Fibroblast of skin of right quadriceps (primary cell): ENCODE results near the gene NDUFAF8.
"Not testable (repeated sequence)": the region's sequence is repeated elsewhere in the genome, so short reads cannot be mapped to it uniquely, and the experiment has no call there.

Experiments used
- DNase-seq: peaks from one replicate; pipeline ENCODE4 v3.0.0-alpha.2; 2013

The NDUFAF8 gene

DNA sequence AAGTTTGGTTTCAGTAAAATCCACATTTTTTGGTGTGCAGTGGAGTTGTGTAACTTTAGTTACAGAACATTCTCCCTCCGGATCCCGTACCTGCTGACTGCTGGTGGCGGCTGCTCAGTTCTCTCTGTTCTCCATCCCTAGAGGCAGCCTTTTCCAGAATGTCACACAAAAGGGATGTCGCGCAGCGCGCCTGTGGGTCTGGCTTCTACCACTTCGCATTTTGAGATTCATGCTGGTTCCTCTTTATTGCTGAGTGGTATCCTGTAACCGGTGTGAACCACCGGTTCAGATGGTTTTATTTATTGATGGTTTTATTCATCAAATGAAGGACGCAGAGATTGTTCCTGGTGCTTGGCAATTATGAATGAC is 15.4 kb upstream of the NDUFAF8 start:
- no peak for DNase-seq

- not testable (repeated sequence) for DNase-seq
These were observed 11.5 kb upstream of the NDUFAF8 start for GRCh38 chr17:81227630-81228029.

GRCh38 chr17:81228420-81228819 is 10.7 kb upstream of the NDUFAF8 start:
- no peak for DNase-seq

DNA sequence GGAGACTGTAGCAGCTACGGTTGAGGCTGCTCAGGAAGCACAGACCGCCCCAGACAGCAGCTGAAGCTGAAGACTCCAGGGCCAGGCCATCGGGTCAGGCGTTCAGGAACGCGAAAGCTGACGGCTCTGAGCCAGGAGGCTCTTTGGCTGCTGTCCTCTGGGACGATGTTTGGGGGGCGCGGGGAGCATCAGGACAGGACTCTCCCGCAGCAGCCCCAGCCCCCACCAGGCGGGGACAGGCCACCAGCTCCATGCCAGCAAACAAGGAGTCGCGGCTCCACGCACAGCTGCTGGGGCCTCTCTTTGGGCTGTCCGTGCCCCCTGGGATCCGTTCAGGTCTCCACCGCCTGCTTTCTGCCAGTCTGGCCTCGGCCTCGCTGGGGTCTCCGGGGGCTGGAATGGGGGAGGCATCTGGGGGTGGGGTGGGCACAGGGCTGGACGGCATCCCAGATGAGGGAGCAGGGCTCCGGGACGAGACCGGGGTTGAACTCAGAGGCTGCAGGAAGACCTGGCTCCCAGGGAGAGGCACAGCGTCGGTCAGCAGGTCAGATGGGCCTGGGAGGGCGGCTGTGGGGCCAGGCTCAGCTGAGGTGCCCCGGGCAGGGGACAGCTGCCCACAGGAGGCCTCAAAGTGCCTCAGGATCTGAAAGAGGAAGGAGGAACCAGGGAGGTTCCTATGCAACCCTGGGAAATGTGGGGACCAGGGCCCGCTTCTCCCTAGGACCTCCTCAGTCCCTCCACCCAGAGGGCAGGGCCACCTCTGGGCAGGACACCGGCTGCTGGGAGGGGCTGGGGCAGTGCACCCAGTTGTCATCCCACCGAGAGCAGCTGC is 10.1 kb upstream of the NDUFAF8 start:
- DNase-seq, result no peak

GRCh38 chr17:81229666-81229920 is 9.5 kb upstream of the NDUFAF8 start:
- no peak for DNase-seq

- no peak for DNase-seq
These were observed 8.9 kb upstream of the NDUFAF8 start for GRCh38 chr17:81230043-81230820.

- no peak for DNase-seq
These were observed 7.9 kb upstream of the NDUFAF8 start for GRCh38 chr17:81231121-81231645.

- DNase-seq, result no peak
These were observed 7.1 kb upstream of the NDUFAF8 start for GRCh38 chr17:81231766-81232581.

DNA sequence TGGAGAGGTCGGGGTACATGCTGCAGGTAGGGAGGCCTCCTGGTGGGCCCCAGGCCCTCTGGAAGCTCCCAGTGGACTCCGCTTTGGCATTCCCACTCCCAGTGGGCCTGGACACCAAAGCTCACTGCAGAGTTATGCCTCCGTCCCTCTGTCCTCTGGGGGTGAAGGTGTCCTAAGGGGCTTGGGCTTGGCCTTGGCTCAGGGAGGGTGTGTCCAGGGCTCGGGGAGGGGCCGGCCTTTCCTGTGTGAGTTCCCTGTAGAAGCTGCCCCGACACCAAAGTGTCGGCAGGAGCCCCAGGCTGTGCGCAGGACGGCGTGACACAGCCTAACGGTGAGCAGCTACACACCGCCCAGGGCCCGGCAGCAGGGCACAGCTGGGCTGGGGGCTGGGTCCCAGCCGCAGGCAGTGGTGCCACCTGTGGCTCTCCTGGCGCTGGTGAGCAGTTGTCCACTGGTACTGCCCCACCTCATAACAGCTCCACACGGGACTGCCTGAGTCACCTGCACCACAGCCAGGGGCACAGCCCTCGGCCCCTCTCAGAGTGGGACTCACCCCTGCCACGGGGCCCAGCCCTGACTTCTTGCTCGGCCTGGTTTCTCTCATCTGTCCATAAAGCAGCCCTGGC is 6.4 kb upstream of the NDUFAF8 start:
- DNase-seq, result no peak

DNA sequence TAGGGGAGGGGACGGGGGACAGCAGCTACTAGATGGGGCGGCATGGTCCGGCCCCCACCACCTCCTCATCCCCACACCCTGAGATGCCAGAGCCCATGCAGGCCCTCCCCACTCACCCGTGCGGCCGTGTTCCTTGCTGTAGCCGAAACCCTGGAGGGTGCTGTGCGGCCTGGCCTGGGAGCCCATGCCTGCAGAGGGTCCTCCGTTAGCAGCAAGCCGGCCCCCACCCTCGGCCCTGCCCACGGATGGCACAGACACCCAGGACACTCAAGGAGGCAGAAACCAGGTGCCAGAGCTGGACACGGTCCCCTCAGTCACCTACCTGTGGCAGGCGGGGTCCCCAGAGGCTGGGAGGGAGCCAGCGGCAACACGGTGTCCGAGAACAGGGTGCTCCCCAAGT is 5.8 kb upstream of the NDUFAF8 start:
- no peak for DNase-seq

DNA sequence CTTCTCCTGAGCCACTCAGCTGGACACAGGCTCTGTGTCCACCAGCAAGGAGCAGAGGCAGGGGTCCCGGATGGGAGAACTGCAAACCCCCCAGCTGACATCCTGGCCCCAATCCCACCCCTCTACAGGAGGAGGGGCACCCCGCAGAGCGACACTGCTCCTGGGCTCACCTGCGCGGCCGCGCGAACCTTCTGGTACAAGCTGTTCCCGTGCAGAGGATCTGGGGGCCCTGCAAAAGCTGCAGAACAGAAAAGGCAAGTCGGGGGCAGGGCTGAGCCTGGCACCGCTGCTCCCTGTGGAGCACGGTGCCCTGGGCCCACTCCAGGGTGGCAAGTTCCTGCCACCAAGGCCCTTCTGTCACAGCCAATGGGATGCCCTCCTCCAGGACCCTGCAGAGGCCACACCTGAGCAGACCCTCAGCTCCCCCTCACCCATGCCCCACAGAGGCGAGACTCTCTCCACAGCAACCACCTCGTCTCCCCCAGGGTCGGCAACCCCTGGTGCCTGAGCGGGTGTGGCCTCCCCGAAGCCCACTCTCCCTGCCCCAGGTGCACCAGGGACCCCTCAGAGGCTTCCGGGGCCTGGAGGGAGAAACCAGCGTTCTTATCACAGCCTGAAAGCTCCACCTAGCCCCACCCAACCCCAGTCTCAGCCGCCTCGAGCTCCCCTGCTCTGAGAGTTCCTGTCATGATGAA is 5.2 kb upstream of the NDUFAF8 start:
- no peak for DNase-seq

GRCh38 chr17:81234506-81234855 is 4.6 kb upstream of the NDUFAF8 start:
- DNase-seq, result no peak

- no peak for DNase-seq
These were observed 3.9 kb upstream of the NDUFAF8 start for GRCh38 chr17:81234940-81235821.

DNA sequence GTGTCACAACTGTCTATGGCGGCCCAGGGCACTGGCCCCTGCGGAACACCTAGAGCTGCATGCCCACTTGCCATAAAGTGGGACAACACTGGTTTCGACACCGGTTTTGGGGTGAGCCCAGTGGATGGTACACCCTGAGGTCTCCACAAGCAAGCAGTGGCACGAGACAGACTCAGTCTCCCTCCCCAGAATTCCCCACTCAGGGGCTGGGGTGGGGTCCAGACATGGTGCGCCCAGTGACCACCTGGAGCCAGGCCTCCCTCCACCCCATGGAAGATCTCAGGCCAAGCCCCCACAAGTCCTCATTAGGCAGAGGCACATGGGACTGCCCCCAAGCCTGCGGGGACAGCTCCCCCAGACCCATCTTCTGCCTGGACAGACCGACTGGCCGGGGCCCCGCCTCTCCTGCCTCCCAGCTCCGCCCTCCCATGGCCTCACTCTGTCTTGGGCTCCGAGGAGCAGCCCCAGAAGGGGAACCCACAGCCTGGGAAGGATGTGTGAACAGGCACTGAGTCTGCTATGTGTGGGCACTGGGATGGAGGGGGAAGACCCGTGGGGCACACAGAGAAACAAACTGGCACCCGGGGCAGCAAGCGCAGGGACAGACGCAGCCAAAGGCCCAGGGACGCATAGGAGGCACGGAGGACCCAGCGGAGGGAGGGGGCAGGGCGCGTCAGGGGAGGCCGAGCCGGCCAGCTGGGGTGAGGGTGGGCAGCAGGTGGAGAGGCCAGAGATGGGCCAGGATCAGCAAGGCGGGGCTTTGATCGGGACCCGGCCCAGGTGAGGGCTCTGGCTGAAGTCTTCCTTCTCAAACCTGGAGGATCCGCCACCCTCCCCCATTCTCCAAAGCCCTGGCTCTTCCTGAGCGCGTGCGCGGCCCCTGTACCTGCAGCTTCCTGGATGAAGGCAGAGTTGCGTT is 3.0 kb upstream of the NDUFAF8 start:
- no peak for DNase-seq

DNA sequence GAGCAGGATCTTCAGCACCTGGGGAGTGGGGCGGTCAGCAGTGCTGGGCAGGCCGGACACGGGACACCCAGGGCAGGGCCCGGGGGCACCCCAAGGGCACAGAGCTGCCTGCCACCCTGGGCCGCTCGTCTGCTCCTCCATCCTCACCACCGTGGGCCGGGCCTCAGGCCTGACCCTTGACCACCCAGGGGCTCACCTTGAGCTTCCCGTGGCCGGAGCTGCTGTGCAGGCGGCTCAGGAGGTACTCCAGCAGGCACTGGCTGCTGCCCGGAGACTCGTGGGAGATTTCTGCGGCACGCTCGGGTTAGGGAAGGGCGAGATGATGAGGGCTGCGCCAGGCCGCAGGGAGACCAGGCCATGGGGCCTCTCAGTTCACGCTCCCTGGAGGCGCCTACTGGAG is 2.3 kb upstream of the NDUFAF8 start:
- DNase-seq, result no peak

GRCh38 chr17:81237591-81238489 is 1.3 kb upstream of the NDUFAF8 start:
- no peak for DNase-seq

GRCh38 chr17:81238490-81238814 is 666 bp upstream of the NDUFAF8 start:
- DNase-seq, result no peak

GRCh38 chr17:81239714-81240555 is 817 bp downstream of the NDUFAF8 start:
- DNase-seq, result no peak
